Measurements from ENCODE around the gene TMEM273.

Gene TMEM273

GRCh38 chr10:49187950-49188761 is at the start of gene TMEM273:
TSS of gene TMEM273 (minus strand) at chr10:49188391. CDS start at chr10:49188336, 55 bp downstream.
- DNase-seq (ENCODE audit: low spot score) = peak; percentile 57

GRCh38 chr10:49237985-49238384 is 49.8 kb upstream of the TMEM273 start:
- no peak for DNase-seq (ENCODE audit: low spot score)

- no peak for DNase-seq (ENCODE audit: low spot score)
Measured at GRCh38 chr10:49235392-49235791, 47.2 kb upstream of the TMEM273 start.

- DNase-seq (ENCODE audit: low spot score) = no peak
Measured at GRCh38 chr10:49231086-49231820, 43.1 kb upstream of the TMEM273 start.

GRCh38 chr10:49230004-49230403 is 41.8 kb upstream of the TMEM273 start:
- DNase-seq (ENCODE audit: low spot score) = no peak

GRCh38 chr10:49228677-49229076 is 40.5 kb upstream of the TMEM273 start:
- DNase-seq (ENCODE audit: low spot score) = no peak

GRCh38 chr10:49227406-49227805 is 39.2 kb upstream of the TMEM273 start:
- no peak for DNase-seq (ENCODE audit: low spot score)

GRCh38 chr10:49226594-49226993 is 38.4 kb upstream of the TMEM273 start:
- DNase-seq (ENCODE audit: low spot score) = no peak

- DNase-seq (ENCODE audit: low spot score) = no peak
Measured at GRCh38 chr10:49225218-49225876, 37.2 kb upstream of the TMEM273 start.

- DNase-seq (ENCODE audit: low spot score) = no peak
Measured at GRCh38 chr10:49223205-49223604, 35.0 kb upstream of the TMEM273 start.

- no peak for DNase-seq (ENCODE audit: low spot score)
Measured at GRCh38 chr10:49222170-49222569, 34.0 kb upstream of the TMEM273 start.

- DNase-seq (ENCODE audit: low spot score) = no peak
Measured at GRCh38 chr10:49220679-49221078, 32.5 kb upstream of the TMEM273 start.

GRCh38 chr10:49220031-49220430 is 31.8 kb upstream of the TMEM273 start:
- DNase-seq (ENCODE audit: low spot score) = no peak

GRCh38 chr10:49219248-49219647 is 31.1 kb upstream of the TMEM273 start:
- DNase-seq (ENCODE audit: low spot score) = no peak

GRCh38 chr10:49218480-49218879 is 30.3 kb upstream of the TMEM273 start:
- DNase-seq (ENCODE audit: low spot score) = peak; percentile 3

GRCh38 chr10:49217645-49218044 is 29.5 kb upstream of the TMEM273 start:
- DNase-seq (ENCODE audit: low spot score) = no peak

- no peak for DNase-seq (ENCODE audit: low spot score)
Measured at GRCh38 chr10:49213211-49213610, 25.0 kb upstream of the TMEM273 start.

- no peak for DNase-seq (ENCODE audit: low spot score)
Measured at GRCh38 chr10:49212783-49213182, 24.6 kb upstream of the TMEM273 start.

GRCh38 chr10:49212076-49212475 is 23.9 kb upstream of the TMEM273 start:
- no peak for DNase-seq (ENCODE audit: low spot score)

- no peak for DNase-seq (ENCODE audit: low spot score)
Measured at GRCh38 chr10:49208996-49209395, 20.8 kb upstream of the TMEM273 start.

GRCh38 chr10:49207936-49208487 is 19.8 kb upstream of the TMEM273 start:
- DNase-seq (ENCODE audit: low spot score) = no peak

GRCh38 chr10:49207113-49207512 is 18.9 kb upstream of the TMEM273 start:
- DNase-seq (ENCODE audit: low spot score) = no peak

GRCh38 chr10:49205206-49205605 is 17.0 kb upstream of the TMEM273 start:
- no peak for DNase-seq (ENCODE audit: low spot score)
